ENCODE results near the gene FRMD5. TPM values are rescaled to one million over a fixed set of nuclear protein-coding genes. Genes with fewer than 3 reads are reported as not detected.

Gene FRMD5
- total RNA-seq, 4 donors from 2014 or later, result 2.9 to 5.4 (median 3.8) TPM

DNA sequence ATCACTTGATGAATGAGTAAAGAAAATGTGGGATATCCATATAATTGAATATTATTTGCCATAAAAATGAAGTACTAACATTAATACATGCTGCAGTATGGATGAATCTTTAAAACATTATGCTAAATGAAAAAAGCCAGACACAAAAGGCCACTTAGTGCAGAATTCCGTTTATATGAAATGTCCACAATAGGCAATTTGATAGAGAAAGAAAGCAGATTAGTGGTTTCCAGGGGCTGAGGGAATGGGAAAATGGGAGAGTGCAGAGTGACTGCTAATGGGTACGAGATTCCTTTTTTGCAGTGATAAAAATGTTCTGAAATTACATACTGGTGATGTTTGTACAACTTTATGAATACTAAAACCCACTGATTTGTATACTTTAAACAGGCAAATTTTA lies 126.7 kb downstream of the FRMD5 start:
- DNase-seq (ENCODE audit: low spot score in 2 of 2), result no peak
- no peaks in the 10 kb centered on the region for H3K4me1 ChIP-seq
- H3K9me3 ChIP-seq, result peaks cover 0 to 2% (median 0%) of the 10 kb centered on the region in 4 donors
- no peaks in the 10 kb centered on the region for H3K27me3 ChIP-seq
- WGBS, 2 donors, result 36 to 44% methylated on average over 2 of the region's 2 CpGs
- no peak overlapping the region for H3K27ac ChIP-seq
- H3K36me3 ChIP-seq, result no peaks in the 10 kb centered on the region
- H3K4me3 ChIP-seq, result no peak overlapping the region
- TF ChIP-seq POLR2A (IDR thresholded peaks at IDR 0.05) (no peak), CTCF (IDR thresholded peaks at IDR 0.05) (no peak), EP300 (IDR thresholded peaks at IDR 0.05) (no peak)

DNA sequence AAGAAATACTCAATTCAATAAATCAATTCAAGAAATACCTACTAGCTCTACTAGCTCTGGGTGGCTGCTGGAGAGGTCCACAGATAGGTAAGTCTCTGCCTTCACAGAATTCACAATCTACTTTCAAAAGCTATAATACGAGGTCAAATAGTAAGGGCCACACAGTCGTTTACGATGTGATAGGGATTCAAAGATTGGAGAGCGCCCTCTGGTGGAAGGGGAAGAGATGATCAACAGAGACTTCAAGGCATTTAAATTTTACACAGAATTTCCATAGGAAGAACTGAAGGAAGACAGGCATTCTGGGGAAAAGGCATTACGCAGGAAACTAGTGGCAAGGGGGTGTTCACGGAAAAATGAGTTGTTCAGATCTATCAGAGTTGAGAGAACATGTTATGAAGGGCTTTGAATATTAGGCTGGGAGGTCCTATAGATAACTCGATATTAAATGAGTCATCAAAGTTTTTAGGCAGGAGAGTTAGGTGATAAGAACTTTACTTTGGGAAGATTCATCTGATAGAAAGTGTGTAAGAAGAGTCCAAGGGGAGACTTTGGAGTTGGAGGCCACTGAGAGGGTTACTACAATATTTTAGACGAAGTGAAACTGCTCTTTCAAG lies 128.8 kb downstream of the FRMD5 start:
- Histone ChIP-seq H3K27me3 (no peaks in the 10 kb centered on the region), H3K4me3 (no peak overlapping the region), H3K9me3 (peaks cover 0 to 4% (median 0%) of the 10 kb centered on the region in 4 donors), H3K4me1 (no peaks in the 10 kb centered on the region), H3K36me3 (no peaks in the 10 kb centered on the region), H3K27ac (no peak overlapping the region)
- no peak for TF ChIP-seq POLR2A (IDR thresholded peaks at IDR 0.05)
- TF ChIP-seq CTCF (IDR thresholded peaks at IDR 0.05), result peak; percentile 45 to 69 (median 65)
- no peak for TF ChIP-seq EP300 (IDR thresholded peaks at IDR 0.05)
- DNase-seq (ENCODE audit: low spot score in 2 of 2), result peak in 1 of 2 donors; percentile 65
- 29 to 35% methylated on average over 8 of the region's 8 CpGs for WGBS, 2 donors

- Histone ChIP-seq H3K27ac (no peak overlapping the region), H3K27me3 (no peaks in the 10 kb centered on the region), H3K9me3 (peaks cover 0 to 4% (median 0%) of the 10 kb centered on the region in 4 donors), H3K36me3 (no peaks in the 10 kb centered on the region), H3K4me1 (no peaks in the 10 kb centered on the region), H3K4me3 (no peak overlapping the region)
- TF ChIP-seq POLR2A (IDR thresholded peaks at IDR 0.05), result no peak
- no peak for TF ChIP-seq CTCF (IDR thresholded peaks at IDR 0.05)
- no peak for TF ChIP-seq EP300 (IDR thresholded peaks at IDR 0.05)
- DNase-seq (ENCODE audit: low spot score in 2 of 2), result no peak
- WGBS, 2 donors, result 91 to 93% methylated on average over 1 of the region's 1 CpG
Measured at GRCh38 chr15:44064706-44065105, 130.4 kb downstream of the FRMD5 start.

DNA sequence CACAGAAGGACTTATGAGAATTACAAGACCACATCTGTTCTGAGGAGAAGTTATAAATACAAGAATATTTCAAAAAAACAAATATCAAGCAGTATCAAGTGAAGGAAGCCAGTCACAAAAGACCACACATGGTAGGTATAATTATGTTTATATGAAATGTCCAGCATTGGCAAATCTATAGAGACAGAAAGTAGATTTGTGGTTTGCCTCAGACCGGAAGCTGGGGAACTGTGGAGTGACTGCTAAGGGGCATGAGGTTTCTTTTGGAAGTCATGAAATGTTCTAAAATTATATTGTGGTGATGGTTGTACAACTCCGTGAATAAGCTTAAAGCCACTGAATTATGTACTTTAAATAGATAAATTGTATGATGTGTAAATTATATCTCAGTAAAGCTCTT lies 136.9 kb downstream of the FRMD5 start:
- Histone ChIP-seq H3K4me3 (no peak overlapping the region), H3K4me1 (no peaks in the 10 kb centered on the region), H3K27ac (no peak overlapping the region), H3K9me3 (no peaks in the 10 kb centered on the region), H3K36me3 (no peaks in the 10 kb centered on the region), H3K27me3 (no peaks in the 10 kb centered on the region)
- no peak for DNase-seq (ENCODE audit: low spot score in 2 of 2)
- no peak for TF ChIP-seq EP300 (IDR thresholded peaks at IDR 0.05)
- TF ChIP-seq CTCF (IDR thresholded peaks at IDR 0.05), result no peak
- no peak for TF ChIP-seq POLR2A (IDR thresholded peaks at IDR 0.05)
- WGBS, 2 donors, result 61 to 91% methylated on average over 2 of the region's 2 CpGs

DNA sequence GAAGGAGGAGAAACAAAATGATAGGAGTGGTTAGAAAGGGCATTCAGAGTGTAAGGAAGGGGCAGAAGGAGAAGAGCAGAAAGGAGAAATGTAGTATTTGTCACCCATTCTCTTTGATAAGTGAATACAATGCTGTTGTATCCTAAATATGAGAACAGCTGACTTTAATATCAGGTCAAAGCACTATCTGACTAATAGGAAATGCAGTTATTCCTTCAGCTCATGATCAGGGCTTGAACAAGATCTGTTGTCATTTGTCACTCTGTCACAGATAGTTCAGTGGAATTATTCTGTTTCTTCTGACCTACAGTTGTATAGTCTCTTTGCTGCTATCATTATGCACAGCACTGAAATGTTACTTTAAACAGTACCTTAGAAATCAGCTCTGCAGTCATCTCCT lies 149.4 kb downstream of the FRMD5 start:
- Histone ChIP-seq H3K4me1 (no peaks in the 10 kb centered on the region), H3K9me3 (peaks cover 0 to 6% (median 0%) of the 10 kb centered on the region in 4 donors), H3K36me3 (no peaks in the 10 kb centered on the region), H3K27ac (no peak overlapping the region), H3K4me3 (no peak overlapping the region), H3K27me3 (no peaks in the 10 kb centered on the region)
- TF ChIP-seq EP300 (IDR thresholded peaks at IDR 0.05) (no peak), POLR2A (IDR thresholded peaks at IDR 0.05) (no peak), CTCF (IDR thresholded peaks at IDR 0.05) (no peak)
- DNase-seq (ENCODE audit: low spot score in 2 of 2), result no peak
